Measurements from ENCODE around the gene ATP6V1B1. TPM values are rescaled to one million over a fixed set of nuclear protein-coding genes. Genes with fewer than 3 reads are reported as not detected.
A peak's percentile ranks its signal among the peaks of the same experiment; 100 is the strongest.

The ATP6V1B1 gene
- total RNA-seq, 1 experiment from 2014 or later: not detected

- BruUV-seq (replicated peaks): no TSS peak
- no peak overlapping the region for H2AFZ ChIP-seq (ENCODE audit: low read length)
- no peak overlapping the region for H3K9ac ChIP-seq (ENCODE audit: low read length)
- no peaks in the 10 kb centered on the region for H3K9me3 ChIP-seq (ENCODE audit: low read length)
- TF ChIP-seq EZH2 (IDR thresholded peaks at IDR 0.05; ENCODE audit: low read length, unreplicated experiment) (no peak), EZH2phosphoT487 (IDR thresholded peaks at IDR 0.05; ENCODE audit: borderline replicate concordance, low read length) (no peak), CTCF (conservative IDR thresholded peaks at IDR 0.05; ENCODE audit: low read depth, low read length) (peak; percentile 59)
- no peaks in the 10 kb centered on the region for H3K4me1 ChIP-seq (ENCODE audit: insufficient read depth, low read length)
- intact Hi-C loops (cut with micrococcal nuclease): no loop called here
- no peaks in the 10 kb centered on the region for H3K79me2 ChIP-seq (ENCODE audit: low read length)
- CTCF ChIA-PET: no interaction called here
- H3K27ac ChIP-seq (ENCODE audit: low read length): no peak overlapping the region
- no peak overlapping the region for H3K4me3 ChIP-seq (ENCODE audit: low read length)
- ATAC-seq (peak; percentile 37), DNase-seq (peak; percentile 35)
- POLR2A ChIA-PET (ENCODE audit: unreplicated experiment): no interaction called here
- no peaks in the 10 kb centered on the region for H3K27me3 ChIP-seq (ENCODE audit: low read length)
- H3K4me2 ChIP-seq (ENCODE audit: low read length): no peak overlapping the region
- H3K9me2 ChIP-seq (replicated peaks; ENCODE audit: low read length): no peaks in the 10 kb centered on the region
- no peaks in the 10 kb centered on the region for H3F3A ChIP-seq (ENCODE audit: low read length, unreplicated experiment)
- H4K20me1 ChIP-seq (ENCODE audit: low read length): no peaks in the 10 kb centered on the region
- no peaks in the 10 kb centered on the region for H3K36me3 ChIP-seq (ENCODE audit: low read depth, low read length)
Measured at GRCh38 chr2:70923378-70924015, 12.2 kb upstream of the ATP6V1B1 start.

GRCh38 chr2:70926042-70926441 is 9.7 kb upstream of the ATP6V1B1 start:
- BruUV-seq (replicated peaks): no TSS peak
- intact Hi-C loops (cut with micrococcal nuclease): no loop called here
- POLR2A ChIA-PET (ENCODE audit: unreplicated experiment): no interaction called here
- H3K27ac ChIP-seq (ENCODE audit: low read length): no peak overlapping the region
- no peak overlapping the region for H3K4me2 ChIP-seq (ENCODE audit: low read length)
- ATAC-seq: no peak
- no peaks in the 10 kb centered on the region for H3K36me3 ChIP-seq (ENCODE audit: low read depth, low read length)
- no peaks in the 10 kb centered on the region for H3K9me3 ChIP-seq (ENCODE audit: low read length)
- no peak overlapping the region for H3K9ac ChIP-seq (ENCODE audit: low read length)
- no peaks in the 10 kb centered on the region for H4K20me1 ChIP-seq (ENCODE audit: low read length)
- H3K79me2 ChIP-seq (ENCODE audit: low read length): no peaks in the 10 kb centered on the region
- DNase-seq: no peak
- no peak overlapping the region for H2AFZ ChIP-seq (ENCODE audit: low read length)
- CTCF ChIA-PET: no interaction called here
- H3F3A ChIP-seq (ENCODE audit: low read length, unreplicated experiment): no peaks in the 10 kb centered on the region
- H3K9me2 ChIP-seq (replicated peaks; ENCODE audit: low read length): no peaks in the 10 kb centered on the region
- H3K27me3 ChIP-seq (ENCODE audit: low read length): no peaks in the 10 kb centered on the region
- no peaks in the 10 kb centered on the region for H3K4me1 ChIP-seq (ENCODE audit: insufficient read depth, low read length)
- no peak for TF ChIP-seq CTCF (conservative IDR thresholded peaks at IDR 0.05; ENCODE audit: low read depth, low read length)
- TF ChIP-seq EZH2phosphoT487 (IDR thresholded peaks at IDR 0.05; ENCODE audit: borderline replicate concordance, low read length): no peak
- TF ChIP-seq EZH2 (IDR thresholded peaks at IDR 0.05; ENCODE audit: low read length, unreplicated experiment): no peak
- no peak overlapping the region for H3K4me3 ChIP-seq (ENCODE audit: low read length)

GRCh38 chr2:70927138-70927537 is 8.6 kb upstream of the ATP6V1B1 start:
- no peak overlapping the region for H3K4me3 ChIP-seq (ENCODE audit: low read length)
- POLR2A ChIA-PET (ENCODE audit: unreplicated experiment): no interaction called here
- H3K4me1 ChIP-seq (ENCODE audit: insufficient read depth, low read length): no peaks in the 10 kb centered on the region
- intact Hi-C loops (cut with micrococcal nuclease): no loop called here
- H3K36me3 ChIP-seq (ENCODE audit: low read depth, low read length): no peaks in the 10 kb centered on the region
- ATAC-seq (no peak), DNase-seq (no peak)
- no peaks in the 10 kb centered on the region for H3K9me2 ChIP-seq (replicated peaks; ENCODE audit: low read length)
- H3F3A ChIP-seq (ENCODE audit: low read length, unreplicated experiment): no peaks in the 10 kb centered on the region
- no peak overlapping the region for H2AFZ ChIP-seq (ENCODE audit: low read length)
- H3K27ac ChIP-seq (ENCODE audit: low read length): no peak overlapping the region
- H3K27me3 ChIP-seq (ENCODE audit: low read length): no peaks in the 10 kb centered on the region
- BruUV-seq (replicated peaks): no TSS peak
- no peaks in the 10 kb centered on the region for H4K20me1 ChIP-seq (ENCODE audit: low read length)
- H3K79me2 ChIP-seq (ENCODE audit: low read length): no peaks in the 10 kb centered on the region
- TF ChIP-seq EZH2 (IDR thresholded peaks at IDR 0.05; ENCODE audit: low read length, unreplicated experiment): no peak
- no peak for TF ChIP-seq CTCF (conservative IDR thresholded peaks at IDR 0.05; ENCODE audit: low read depth, low read length)
- no peak for TF ChIP-seq EZH2phosphoT487 (IDR thresholded peaks at IDR 0.05; ENCODE audit: borderline replicate concordance, low read length)
- no peak overlapping the region for H3K9ac ChIP-seq (ENCODE audit: low read length)
- H3K9me3 ChIP-seq (ENCODE audit: low read length): no peaks in the 10 kb centered on the region
- H3K4me2 ChIP-seq (ENCODE audit: low read length): no peak overlapping the region
- CTCF ChIA-PET: no interaction called here

Data from PC-3 (cell line).